Neuronal stem cell (in vitro differentiated cells): Measurements from ENCODE around the gene ZNF586.

Source experiments
- DNase-seq: peaks from one replicate; pipeline ENCODE4 v3.0.0-alpha.2; 2013; ENCODE audit warnings: low spot score
- H2AFZ ChIP-seq: one replicate; pipeline ENCODE4 v1.6.1; 2013; ENCODE audit warnings: mild to moderate bottlenecking, low read length, inconsistent platforms
- H2AK5ac ChIP-seq: 2 replicates; pipeline ENCODE4 v1.6.1; 2013; ENCODE audit warnings: low read depth, mild to moderate bottlenecking, inconsistent platforms, low read length, moderate library complexity, mixed read lengths
- H2BK120ac ChIP-seq: 2 replicates; pipeline ENCODE4 v1.6.1; 2013; ENCODE audit warnings: low read depth, mild to moderate bottlenecking, inconsistent platforms, low read length, moderate library complexity, mixed read lengths
- H2BK12ac ChIP-seq: one replicate; pipeline ENCODE4 v1.6.1; 2013; ENCODE audit warnings: low read length, inconsistent platforms
- H2BK15ac ChIP-seq: 2 replicates; pipeline ENCODE4 v1.6.1; 2013; ENCODE audit warnings: mild to moderate bottlenecking, low read length, inconsistent platforms, mixed read lengths
- H2BK5ac ChIP-seq: one replicate; pipeline ENCODE4 v1.6.1; 2013; ENCODE audit warnings: inconsistent platforms, mild to moderate bottlenecking, low read length, moderate library complexity
- H3K14ac ChIP-seq: one replicate; pipeline ENCODE4 v1.6.1; 2013; ENCODE audit warnings: low read length, inconsistent platforms
- H3K18ac ChIP-seq: 2 replicates; pipeline ENCODE4 v1.6.1; 2013; ENCODE audit warnings: low read length, inconsistent platforms
- H3K23ac ChIP-seq: 2 replicates; pipeline ENCODE4 v1.6.1; 2013; ENCODE audit warnings: low read depth, mild to moderate bottlenecking, mixed read lengths, low read length, inconsistent platforms; ENCODE audit not compliant: poor library complexity
- H3K27ac ChIP-seq: replicated peaks from 3 replicates; pipeline ENCODE4 v1.5.1; 2013; ENCODE audit warnings: low read length, inconsistent platforms
- H3K27me3 ChIP-seq, 3 experiments: 2 replicates each; pipeline ENCODE4 v1.6.1; 2013; ENCODE audit warnings: low read length in 3 of 3, mild to moderate bottlenecking in 2 of 3, inconsistent platforms in 1 of 3, low read depth in 1 of 3, mixed read lengths in 1 of 3, moderate library complexity in 1 of 3; ENCODE audit not compliant: control insufficient read depth in 3 of 3, insufficient read depth in 3 of 3
- H3K36me3 ChIP-seq, 2 donors: replicated peaks in 1 of 2; 2 replicates each; pipeline ENCODE4 v1.6.1; 2013; ENCODE audit warnings: low read length in 2 of 2; ENCODE audit not compliant: control insufficient read depth in 2 of 2, insufficient read depth in 2 of 2
- H3K4ac ChIP-seq: 2 replicates; pipeline ENCODE4 v1.6.1; 2013; ENCODE audit warnings: inconsistent platforms, mild to moderate bottlenecking, low read length, moderate library complexity
- H3K4me1 ChIP-seq, 2 donors: 1 replicate in 1 of 2; 2 replicates in 1 of 2; pipeline ENCODE4 v1.6.1; 2013; ENCODE audit warnings: low read length in 2 of 2, low read depth in 1 of 2; ENCODE audit not compliant: control insufficient read depth in 2 of 2, insufficient read depth in 1 of 2
- H3K4me2 ChIP-seq: one replicate; pipeline ENCODE4 v1.6.1; 2013; ENCODE audit warnings: mild to moderate bottlenecking, low read length, inconsistent platforms; ENCODE audit not compliant: insufficient read depth, poor library complexity, severe bottlenecking
- H3K4me3 ChIP-seq, 2 donors: 2 replicates each; pipeline ENCODE4 v1.5.1; 2013; ENCODE audit warnings: low read length in 2 of 2, mild to moderate bottlenecking in 2 of 2, inconsistent platforms in 1 of 2, moderate library complexity in 1 of 2
- H3K79me1 ChIP-seq: one replicate; pipeline ENCODE4 v1.6.1; 2013; ENCODE audit warnings: low read depth, mild to moderate bottlenecking, inconsistent platforms, low read length, moderate library complexity
- H3K9ac ChIP-seq: one replicate; pipeline ENCODE4 v1.6.1; 2013; ENCODE audit warnings: mild to moderate bottlenecking, low read depth, low read length, inconsistent platforms; ENCODE audit not compliant: poor library complexity
- H3K9me3 ChIP-seq, 2 donors: replicated peaks in 1 of 2; 2 replicates each; pipeline versions ENCODE3 to v1.6.1; 2013; ENCODE audit warnings: low read length in 2 of 2, mild to moderate bottlenecking in 2 of 2, inconsistent platforms in 1 of 2, low read depth in 1 of 2, mixed read lengths in 1 of 2, moderate library complexity in 1 of 2; ENCODE audit not compliant: control insufficient read depth in 2 of 2, insufficient read depth in 1 of 2
- H4K8ac ChIP-seq: one replicate; pipeline ENCODE4 v1.6.1; 2013; ENCODE audit warnings: low read depth, mild to moderate bottlenecking, inconsistent platforms, low read length, moderate library complexity
- H4K91ac ChIP-seq: one replicate; pipeline ENCODE4 v1.6.1; 2013; ENCODE audit warnings: low read length, low read depth, mild to moderate bottlenecking, inconsistent platforms; ENCODE audit not compliant: poor library complexity
- WGBS, 2 donors: extraction: QIAGEN DNeasy Blood & Tissue Kit; methylation state at CpG; one replicate each; pipeline ENCODE4 v1.1.7; 2013; ENCODE audit warnings: missing lambda C conversion rate in 2 of 2, mixed read lengths in 1 of 2; ENCODE audit not compliant: insufficient read length in 2 of 2, insufficient replicate concordance in 1 of 2; ENCODE audit errors: extremely low coverage in 2 of 2; 5-methylcytosine and 5-hydroxymethylcytosine counted together

The ZNF586 gene

DNA sequence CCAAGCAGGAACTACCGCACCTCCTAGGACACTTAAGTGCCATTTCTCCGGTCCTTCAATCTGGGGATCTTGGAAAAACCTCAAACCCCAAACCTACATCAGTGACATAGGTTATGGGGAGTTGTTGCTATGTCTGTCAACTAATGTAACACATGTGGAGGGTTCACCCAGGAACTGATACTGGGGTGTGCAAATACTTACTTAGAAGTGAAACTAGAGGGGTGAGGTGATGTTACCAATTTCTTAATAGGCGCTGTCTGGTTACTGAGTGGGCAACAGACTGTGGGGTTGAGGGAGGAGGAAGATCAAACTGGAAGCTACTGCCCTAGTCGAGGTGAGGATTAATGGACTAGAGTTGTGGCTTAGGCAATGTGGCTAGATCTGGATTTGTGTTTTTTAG lies 1.9 kb downstream of the ZNF586 start:
- no peak overlapping the region for H2AFZ ChIP-seq
- H3K4me1 ChIP-seq: peaks cover 4 to 7% of the 10 kb centered on the region in 2 donors
- H3K14ac ChIP-seq: no peak overlapping the region
- no peak overlapping the region for H4K8ac ChIP-seq
- H3K27ac ChIP-seq: no peak overlapping the region
- H2BK120ac ChIP-seq: no peak overlapping the region
- no peak overlapping the region for H3K4me3 ChIP-seq
- H3K36me3 ChIP-seq: peaks cover 9 to 53% of the 10 kb centered on the region in 2 donors
- no peak overlapping the region for H2BK12ac ChIP-seq
- no peak overlapping the region for H3K23ac ChIP-seq
- H3K9ac ChIP-seq: no peak overlapping the region
- no CpG with 5 or more reads among the region's 4 CpGs for WGBS, 2 donors
- no peak for DNase-seq
- H4K91ac ChIP-seq: no peak overlapping the region
- no peak overlapping the region for H2BK15ac ChIP-seq
- H3K79me1 ChIP-seq: peaks cover 6% of the 10 kb centered on the region
- no peak overlapping the region for H3K18ac ChIP-seq
- peaks cover 0 to 41% of the 10 kb centered on the region in 2 donors for H3K9me3 ChIP-seq
- no peak overlapping the region for H2BK5ac ChIP-seq
- no peak overlapping the region for H3K4ac ChIP-seq
- H2AK5ac ChIP-seq: no peak overlapping the region
- no peaks in the 10 kb centered on the region for H3K27me3 ChIP-seq
- H3K4me2 ChIP-seq: no peak overlapping the region

DNA sequence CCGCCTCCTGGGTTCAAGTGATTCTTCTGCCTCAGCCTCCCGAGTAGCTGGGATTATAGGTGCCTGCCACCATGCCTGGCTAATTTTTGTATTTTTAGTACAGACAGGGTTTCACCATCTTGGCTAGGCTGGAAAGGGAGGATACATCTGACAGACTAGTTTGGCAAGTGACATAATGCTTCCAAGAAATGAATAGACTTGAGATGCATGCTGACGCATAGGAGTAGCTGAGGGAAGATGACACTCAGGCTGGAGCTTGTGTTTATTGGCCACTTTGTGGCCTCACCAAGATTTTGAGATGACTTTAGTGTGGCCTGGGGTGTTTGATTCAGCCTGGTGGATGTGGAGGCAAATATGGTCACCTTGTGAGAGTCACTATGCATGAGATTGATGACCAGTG lies 4.0 kb downstream of the ZNF586 start:
- no peak overlapping the region for H4K8ac ChIP-seq
- no peak overlapping the region for H2AFZ ChIP-seq
- H3K23ac ChIP-seq: no peak overlapping the region
- H3K79me1 ChIP-seq: peaks cover 6% of the 10 kb centered on the region
- H3K9me3 ChIP-seq: peaks cover 0 to 50% of the 10 kb centered on the region in 2 donors
- H2AK5ac ChIP-seq: no peak overlapping the region
- peaks cover 4 to 7% of the 10 kb centered on the region in 2 donors for H3K4me1 ChIP-seq
- H3K18ac ChIP-seq: no peak overlapping the region
- no peak overlapping the region for H2BK120ac ChIP-seq
- peaks cover 21 to 73% of the 10 kb centered on the region in 2 donors for H3K36me3 ChIP-seq
- no peak overlapping the region for H4K91ac ChIP-seq
- WGBS, 2 donors: no CpG with 5 or more reads among the region's 3 CpGs
- H3K27me3 ChIP-seq: no peaks in the 10 kb centered on the region
- H2BK12ac ChIP-seq: no peak overlapping the region
- H2BK15ac ChIP-seq: no peak overlapping the region
- H3K9ac ChIP-seq: no peak overlapping the region
- H3K27ac ChIP-seq: no peak overlapping the region
- H3K4me3 ChIP-seq: no peak overlapping the region
- no peak for DNase-seq
- no peak overlapping the region for H3K4ac ChIP-seq
- H2BK5ac ChIP-seq: no peak overlapping the region
- H3K14ac ChIP-seq: no peak overlapping the region
- H3K4me2 ChIP-seq: no peak overlapping the region

- no peak overlapping the region for H2BK12ac ChIP-seq
- no peak overlapping the region for H2BK15ac ChIP-seq
- no peak overlapping the region for H3K27ac ChIP-seq
- no peak overlapping the region for H2BK120ac ChIP-seq
- H3K4ac ChIP-seq: no peak overlapping the region
- peaks cover 6 to 64% of the 10 kb centered on the region in 2 donors for H3K9me3 ChIP-seq
- H2AFZ ChIP-seq: no peak overlapping the region
- H3K4me3 ChIP-seq: no peak overlapping the region
- H3K79me1 ChIP-seq: peaks cover 1% of the 10 kb centered on the region
- no peak overlapping the region for H3K23ac ChIP-seq
- H3K4me1 ChIP-seq: no peaks in the 10 kb centered on the region
- peaks cover 34 to 92% of the 10 kb centered on the region in 2 donors for H3K36me3 ChIP-seq
- DNase-seq: no peak
- no peak overlapping the region for H3K18ac ChIP-seq
- H3K4me2 ChIP-seq: no peak overlapping the region
- H4K91ac ChIP-seq: no peak overlapping the region
- no peak overlapping the region for H2AK5ac ChIP-seq
- no peaks in the 10 kb centered on the region for H3K27me3 ChIP-seq
- H3K9ac ChIP-seq: no peak overlapping the region
- no peak overlapping the region for H3K14ac ChIP-seq
- H2BK5ac ChIP-seq: no peak overlapping the region
- WGBS, 2 donors: no CpG with 5 or more reads among the region's 6 CpGs
- no peak overlapping the region for H4K8ac ChIP-seq
Measured at GRCh38 chr19:57776764-57777296, 7.4 kb downstream of the ZNF586 start.

GRCh38 chr19:57778336-57778735 lies 8.9 kb downstream of the ZNF586 start:
- no peak overlapping the region for H3K23ac ChIP-seq
- H2BK12ac ChIP-seq: no peak overlapping the region
- H3K27ac ChIP-seq: no peak overlapping the region
- no peak overlapping the region for H3K18ac ChIP-seq
- H2AFZ ChIP-seq: no peak overlapping the region
- H3K4me1 ChIP-seq: no peaks in the 10 kb centered on the region
- H3K36me3 ChIP-seq: peaks cover 31 to 83% of the 10 kb centered on the region in 2 donors
- H3K79me1 ChIP-seq: peaks cover 1% of the 10 kb centered on the region
- no peak overlapping the region for H3K4ac ChIP-seq
- no peak for DNase-seq
- H3K27me3 ChIP-seq: no peaks in the 10 kb centered on the region
- no peak overlapping the region for H2BK15ac ChIP-seq
- H2BK5ac ChIP-seq: no peak overlapping the region
- H3K9me3 ChIP-seq: peaks cover 6 to 62% of the 10 kb centered on the region in 2 donors
- H3K9ac ChIP-seq: no peak overlapping the region
- H2AK5ac ChIP-seq: no peak overlapping the region
- H3K14ac ChIP-seq: no peak overlapping the region
- H3K4me3 ChIP-seq: no peak overlapping the region
- no peak overlapping the region for H4K8ac ChIP-seq
- no peak overlapping the region for H3K4me2 ChIP-seq
- no peak overlapping the region for H4K91ac ChIP-seq
- no peak overlapping the region for H2BK120ac ChIP-seq
- no CpG with 5 or more reads among the region's 4 CpGs for WGBS, 2 donors
